Upper lobe of left lung (tissue), 6 donors: ENCODE measurements around the gene MCM3AP. TPM values are rescaled to one million over a fixed set of nuclear protein-coding genes. Genes with fewer than 3 reads are reported as not detected.

Experiments
- ATAC-seq, 2 donors: fragments of 200-7000 bp; cut with Tn5 transposase; one replicate each; pipeline ENCODE4 v1.9.1; 2022; ENCODE audit warnings: mild to moderate bottlenecking in 2 of 2, moderate library complexity in 2 of 2; ENCODE audit not compliant: low FRiP score in 2 of 2
- DNase-seq, 2 donors: peaks; one replicate each; pipeline ENCODE4 v3.0.0-alpha.2; 2019 to 2020
- H3K27ac ChIP-seq, 4 donors: fragments of 200-600 bp; sonication (generic); one replicate each; pipeline ENCODE4 v1.5.1; 2016 to 2019
- H3K27me3 ChIP-seq, 4 donors: fragments of 200-600 bp; sonication (generic); one replicate each; pipeline ENCODE4 v1.5.1; 2017 to 2019
- H3K36me3 ChIP-seq, 4 donors: fragments of 200-600 bp; sonication (generic); one replicate each; pipeline ENCODE4 v1.5.1; 2016 to 2019
- H3K4me1 ChIP-seq, 4 donors: fragments of 200-600 bp; sonication (generic); one replicate each; pipeline ENCODE4 v1.5.1; 2018 to 2019
- H3K4me3 ChIP-seq, 4 donors: fragments of 200-600 bp; sonication (generic); one replicate each; pipeline ENCODE4 v1.5.1; 2017 to 2019; ENCODE audit warnings: mild to moderate bottlenecking in 2 of 4, moderate library complexity in 1 of 4
- H3K9me3 ChIP-seq, 4 donors: fragments of 200-600 bp; sonication (generic); one replicate each; pipeline ENCODE4 v1.5.1; 2018 to 2019
- CTCF ChIP-seq, 6 experiments: fragments of 450-650 bp in 4 of 6; fragments of 200-600 bp in 2 of 6; sonication (generic) in 2 of 6; IDR thresholded peaks; one replicate each; pipeline ENCODE4 v1.5.1; 2016 to 2019; ENCODE audit warnings: antibody characterized with exemption in 6 of 6
- EP300 ChIP-seq, 4 donors: sonication (generic); formaldehyde crosslinking; IDR thresholded peaks; one replicate each; pipeline ENCODE4 v1.5.1; 2017; ENCODE audit warnings: antibody characterized with exemption in 4 of 4, control low read depth in 2 of 4
- POLR2A ChIP-seq, 4 donors: fragments of 450-650 bp; IDR thresholded peaks; one replicate each; pipeline ENCODE4 v1.5.1; 2016 to 2017; ENCODE audit warnings: antibody characterized with exemption in 4 of 4, mild to moderate bottlenecking in 2 of 4
- POLR2AphosphoS5 ChIP-seq, 2 donors: sonication (generic); formaldehyde crosslinking; IDR thresholded peaks; one replicate each; pipeline ENCODE4 v1.5.1; 2017; ENCODE audit warnings: antibody characterized with exemption in 2 of 2
- WGBS, 2 donors: methylation state at CpG; one replicate each; pipeline ENCODE4 v1.1.5; 2017 to 2018; 5-methylcytosine and 5-hydroxymethylcytosine counted together
- total RNA-seq, 6 donors: library from RNA; depleted of rRNA in 4 of 6; stranded (reverse); fragments of >200 nt in 4 of 6; gene quantifications; one replicate each; pipeline versions ENCODE4 v1.1.0 to v1.2.1, GENCODE V29; 2016 to 2021
- donor health status: DM: no; HTN: no; CAD: no; lungs with moderate emphysema.
- donor health status: DM: no; HTN: yes; CAD: no; lungs with severe emphysema.

MCM3AP gene
- total RNA-seq, 6 donors from 2014 or later: 93.3 to 226 (median 98.4) TPM

GRCh38 chr21:46239817-46240325 lies 45.5 kb downstream of the MCM3AP start:
- no peak overlapping the region for H3K27ac ChIP-seq
- H3K9me3 ChIP-seq: no peaks in the 10 kb centered on the region
- H3K4me1 ChIP-seq: no peaks in the 10 kb centered on the region
- WGBS, 2 donors: 88 to 89% methylated on average over 7 of the region's 7 CpGs
- no peak overlapping the region for H3K4me3 ChIP-seq
- H3K36me3 ChIP-seq: peaks cover 52 to 93% (median 83%) of the 10 kb centered on the region in 4 donors
- TF ChIP-seq POLR2A (IDR thresholded peaks at IDR 0.05) (no peak), POLR2AphosphoS5 (IDR thresholded peaks at IDR 0.05) (no peak), EP300 (IDR thresholded peaks at IDR 0.05) (no peak), CTCF (IDR thresholded peaks at IDR 0.05) (no peak)
- ATAC-seq (no peak), DNase-seq (no peak)
- H3K27me3 ChIP-seq: no peaks in the 10 kb centered on the region

DNA sequence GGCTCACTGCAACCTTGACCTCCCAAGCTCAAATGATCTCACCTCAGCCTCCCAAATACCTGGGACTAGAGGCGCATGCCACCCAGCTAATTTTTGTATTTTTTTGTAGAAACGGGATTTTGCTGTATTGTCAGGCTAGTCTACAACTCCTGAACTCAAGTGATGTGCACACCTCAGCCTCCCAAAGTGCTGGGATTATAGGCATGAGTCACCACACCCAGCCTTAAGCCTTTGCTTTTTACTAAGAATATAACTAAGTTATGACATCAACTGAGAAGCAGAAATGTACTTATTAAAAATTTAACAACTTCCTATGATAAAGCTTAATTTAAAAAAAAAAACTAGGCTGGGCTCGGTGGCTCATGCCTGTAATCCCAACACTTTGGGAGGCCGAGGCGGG lies 47.9 kb downstream of the MCM3AP start:
- 92% methylated on average over 5 of the region's 5 CpGs; no CpG with 5 or more reads in 1 of the 2 donors for WGBS, 2 donors
- no peaks in the 10 kb centered on the region for H3K27me3 ChIP-seq
- DNase-seq (no peak), ATAC-seq (no peak)
- no peaks in the 10 kb centered on the region for H3K9me3 ChIP-seq
- no peaks in the 10 kb centered on the region for H3K4me1 ChIP-seq
- no peak overlapping the region for H3K27ac ChIP-seq
- no peak overlapping the region for H3K4me3 ChIP-seq
- TF ChIP-seq CTCF (IDR thresholded peaks at IDR 0.05): no peak
- TF ChIP-seq POLR2A (IDR thresholded peaks at IDR 0.05): no peak
- TF ChIP-seq EP300 (IDR thresholded peaks at IDR 0.05): no peak
- no peak for TF ChIP-seq POLR2AphosphoS5 (IDR thresholded peaks at IDR 0.05)
- peaks cover 41 to 87% (median 67%) of the 10 kb centered on the region in 4 donors for H3K36me3 ChIP-seq

- Histone ChIP-seq H3K4me3 (no peak overlapping the region), H3K27ac (peak overlapping the region in 1 of 4 donors; percentile 30), H3K36me3 (peaks cover 23 to 57% (median 40%) of the 10 kb centered on the region in 4 donors), H3K27me3 (no peaks in the 10 kb centered on the region), H3K9me3 (no peaks in the 10 kb centered on the region), H3K4me1 (peaks cover 0 to 7% (median 4%) of the 10 kb centered on the region in 4 donors)
- WGBS, 2 donors: 69 to 77% methylated on average over 5 of the region's 5 CpGs
- TF ChIP-seq POLR2A (IDR thresholded peaks at IDR 0.05) (no peak), POLR2AphosphoS5 (IDR thresholded peaks at IDR 0.05) (no peak), EP300 (IDR thresholded peaks at IDR 0.05) (no peak), CTCF (IDR thresholded peaks at IDR 0.05) (no peak)
- DNase-seq (no peak), ATAC-seq (no peak)
Measured at GRCh38 chr21:46234436-46234950, 50.9 kb downstream of the MCM3AP start.

GRCh38 chr21:46229923-46230260 lies 55.5 kb downstream of the MCM3AP start:
- Histone ChIP-seq H3K27ac (peak overlapping the region in 1 of 4 donors; percentile 70), H3K4me1 (peaks cover 16 to 37% (median 32%) of the 10 kb centered on the region in 4 donors), H3K9me3 (no peaks in the 10 kb centered on the region), H3K4me3 (peak overlapping the region in 3 of 4 donors; percentile 84 to 100 (median 86)), H3K36me3 (peaks cover 3 to 19% (median 8%) of the 10 kb centered on the region in 4 donors), H3K27me3 (no peaks in the 10 kb centered on the region)
- TF ChIP-seq POLR2AphosphoS5 (IDR thresholded peaks at IDR 0.05): no peak
- TF ChIP-seq CTCF (IDR thresholded peaks at IDR 0.05): no peak
- no peak for TF ChIP-seq POLR2A (IDR thresholded peaks at IDR 0.05)
- TF ChIP-seq EP300 (IDR thresholded peaks at IDR 0.05): no peak
- DNase-seq (no peak), ATAC-seq (no peak)
- WGBS, 2 donors: 87 to 89% methylated on average over 6 of the region's 6 CpGs
